Cardiac septum (tissue), 1 donor: Measurements from ENCODE around the gene DLX2. TPM values are rescaled to one million over a fixed set of nuclear protein-coding genes. Genes with fewer than 3 reads are reported as not detected.
"Not testable (repeated sequence)": the region's sequence is repeated elsewhere in the genome, so short reads cannot be mapped to it uniquely, and the experiment has no call there.

Experiments
- DNase-seq: peaks from one replicate; pipeline ENCODE4 v3.0.0-alpha.2; 2020; ENCODE audit warnings: low spot score
- intact Hi-C: fragments of 100-400 bp; cut with DNase I; formaldehyde crosslinking; loops from one replicate; pipeline ENCODE4 v1.14.0; 2022
- total RNA-seq: library from RNA; stranded (reverse); fragmentation: NEBNext Ultra II Directional; extraction: Animal tissue kit (Norgen Biotek cat#: 25700); gene quantifications from one replicate; pipeline ENCODE4 v1.2.1, GENCODE V29; 2021
- donor health status: DM: no; HTN: no; CAD: no.

The DLX2 gene
- total RNA-seq, 1 donor from 2014 or later: not detected

DNA sequence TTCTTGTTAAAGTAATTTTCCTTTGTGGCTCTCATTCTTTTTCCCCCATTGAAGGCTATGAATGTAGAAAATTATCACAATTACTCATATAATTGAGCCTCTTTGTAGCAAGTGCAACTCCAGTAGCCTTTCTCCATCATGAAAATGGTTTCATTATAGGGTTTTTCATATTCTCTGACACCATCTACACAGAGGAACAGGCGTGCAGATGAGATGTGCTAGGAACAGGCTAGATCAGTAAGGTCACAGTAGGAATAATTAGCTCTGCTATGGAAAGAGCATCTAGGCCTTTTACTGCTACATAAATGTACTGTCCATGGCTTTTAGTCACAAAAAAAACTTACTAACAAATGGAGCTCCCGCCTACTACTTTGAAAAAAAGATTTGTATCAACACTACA lies 30.0 kb downstream of the DLX2 start:
- intact Hi-C loops: no loop called here
- no peak for DNase-seq

DNA sequence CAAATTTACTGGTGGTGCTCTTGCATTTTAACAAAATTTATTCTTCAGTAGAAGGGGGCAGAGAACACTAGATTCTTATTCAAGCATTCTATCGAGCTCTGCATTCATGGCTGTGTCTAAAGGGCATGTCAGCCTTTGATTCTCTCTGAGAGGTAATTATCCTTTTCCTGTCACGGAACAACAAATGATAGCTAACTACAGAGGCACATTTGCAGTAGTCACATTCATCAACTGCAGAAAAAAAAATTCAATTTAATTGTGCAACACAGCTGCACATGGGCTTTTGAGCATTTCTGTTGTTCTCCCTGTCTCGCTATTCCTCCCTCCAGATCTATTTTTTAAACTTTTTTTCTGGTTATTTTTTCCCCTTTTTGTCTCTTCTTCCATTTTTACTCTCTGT lies 30.4 kb downstream of the DLX2 start:
- intact Hi-C loops: no loop called here
- DNase-seq: no peak

DNA sequence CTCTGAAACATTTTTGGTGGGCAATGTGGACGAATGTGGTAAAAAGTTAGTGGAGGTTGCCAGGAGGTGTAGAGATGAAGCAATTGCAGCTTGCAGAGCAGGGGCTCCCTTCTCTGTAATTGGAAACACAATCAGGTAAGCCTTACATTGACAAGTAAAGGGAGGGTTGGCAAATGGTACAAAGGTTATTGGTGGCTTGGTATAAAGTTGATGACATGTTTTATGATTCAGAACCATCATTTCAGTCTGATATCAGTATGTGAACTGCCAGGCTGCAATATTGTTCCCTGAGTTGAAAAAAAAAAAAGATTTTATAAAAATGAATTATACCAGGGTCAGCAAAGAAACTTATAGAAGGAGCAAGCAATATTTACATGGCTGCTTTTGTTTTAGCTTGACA lies 31.8 kb downstream of the DLX2 start:
- DNase-seq: no peak

DNA sequence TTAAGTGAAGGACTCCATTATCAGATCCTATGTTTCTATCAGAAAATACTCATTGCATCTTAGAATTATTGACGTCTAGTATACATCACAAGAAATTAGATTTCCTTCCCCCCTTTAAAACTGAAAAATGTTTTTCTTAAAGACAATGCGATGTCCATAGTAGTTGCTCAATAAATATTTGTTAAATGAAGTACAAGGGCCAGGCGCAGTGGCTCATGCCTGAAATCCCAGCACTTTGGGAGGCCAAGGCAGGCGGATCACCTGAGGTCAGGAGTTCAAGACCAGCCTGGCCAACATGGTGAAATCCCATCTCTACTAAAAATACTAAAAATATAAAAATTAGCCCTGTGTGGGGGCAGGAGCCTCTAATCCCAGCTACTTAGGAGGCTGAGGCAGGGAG lies 34.8 kb downstream of the DLX2 start:
- DNase-seq, intact Hi-C loops: not testable (repeated sequence)

More for the DNA sequence above, 31.8 kb downstream of the DLX2 start:
- intact Hi-C loops: no loop called here

DNA sequence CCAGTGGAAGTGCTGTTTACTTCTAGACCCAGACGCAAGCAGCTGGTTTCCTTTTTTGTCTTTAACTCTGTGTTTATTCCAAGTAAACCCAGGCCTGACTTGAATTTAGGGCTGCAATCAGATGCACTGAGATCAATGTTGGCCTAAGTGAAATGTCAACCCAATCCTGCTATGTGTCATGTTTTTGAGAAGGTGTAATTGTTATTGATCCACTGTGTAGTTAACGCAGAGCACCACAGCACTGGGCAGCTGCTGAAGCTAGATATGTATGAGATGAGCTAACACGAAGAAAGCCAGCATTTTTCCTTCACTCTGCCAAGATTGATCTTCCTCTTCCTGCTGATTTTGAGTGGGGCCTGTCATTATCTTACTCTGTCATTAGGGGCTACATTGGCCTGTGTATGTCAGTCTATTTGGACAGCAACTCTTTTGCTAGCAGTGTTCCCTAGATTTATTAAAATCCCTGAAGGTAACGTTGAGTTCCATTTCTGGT lies 36.3 kb downstream of the DLX2 start:
- intact Hi-C loops: no loop called here
- DNase-seq: no peak

DNA sequence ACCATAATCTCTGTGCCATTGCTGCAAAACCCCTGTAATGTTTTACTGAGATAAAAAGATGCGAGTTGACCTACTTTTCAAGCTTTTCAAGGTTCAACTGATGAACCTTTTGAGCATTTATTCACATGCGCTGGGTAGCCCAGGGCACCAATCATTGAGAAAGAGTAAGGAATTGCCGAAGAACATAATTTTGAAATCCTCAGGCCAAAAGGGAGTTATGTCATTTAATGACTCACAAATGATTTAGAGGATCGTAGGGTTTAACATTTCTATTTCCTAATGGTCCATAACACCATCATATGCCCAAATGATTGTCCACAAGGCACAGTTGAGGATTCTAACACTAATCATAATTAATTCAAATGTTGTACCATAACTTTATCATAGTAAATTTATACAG lies 37.6 kb downstream of the DLX2 start:
- intact Hi-C loops: no loop called here
- DNase-seq: no peak

DNA sequence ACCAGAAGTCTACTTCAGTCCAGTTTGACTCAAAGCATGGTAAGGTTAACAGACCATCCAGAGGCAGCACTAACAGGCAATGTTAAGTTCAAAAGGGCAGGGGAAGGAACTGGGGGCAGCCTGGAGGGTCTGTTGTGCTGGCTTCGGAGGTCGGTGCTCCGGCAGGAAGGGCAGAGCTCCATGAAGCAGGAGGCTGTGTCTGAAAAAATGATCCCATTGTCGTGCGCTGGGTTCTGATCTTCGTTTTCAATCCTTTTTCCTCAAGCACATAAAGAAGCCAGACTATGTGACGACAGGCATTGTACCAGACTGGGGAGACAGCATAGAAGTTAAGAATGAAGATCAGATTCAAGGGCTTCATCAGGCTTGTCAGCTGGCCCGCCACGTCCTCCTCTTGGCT lies 39.3 kb downstream of the DLX2 start:
- intact Hi-C loops: no loop called here
- no peak for DNase-seq

DNA sequence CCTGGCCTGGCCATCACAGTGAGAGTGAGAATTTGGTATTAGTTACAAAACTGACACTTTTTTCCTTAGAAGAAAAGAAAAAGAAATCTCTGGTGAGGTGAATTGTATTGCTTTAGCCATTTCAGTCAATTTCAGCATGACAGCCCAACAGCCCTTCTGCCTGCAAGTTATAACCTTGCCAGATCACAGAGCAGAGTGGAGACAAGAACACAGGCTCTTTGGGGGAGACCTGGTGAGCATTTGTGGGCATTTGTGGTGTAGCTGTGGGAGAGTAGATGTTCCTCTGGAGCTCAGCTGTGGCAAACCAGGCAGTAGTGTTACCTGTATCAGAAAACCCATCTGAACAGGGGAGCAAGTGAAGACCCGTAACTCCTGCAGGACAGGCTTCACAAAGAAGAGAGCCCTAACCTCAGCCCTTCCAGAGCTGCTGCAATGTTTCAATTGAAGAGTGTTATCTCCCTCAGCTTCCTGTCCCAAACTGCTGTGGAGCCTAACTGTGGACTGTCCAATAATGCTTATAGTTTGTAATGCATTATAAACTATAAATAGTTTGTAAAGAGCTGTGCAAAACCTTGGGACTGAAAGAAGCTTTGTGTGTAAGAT lies 40.2 kb downstream of the DLX2 start:
- intact Hi-C loops: no loop called here
- no peak for DNase-seq

DNA sequence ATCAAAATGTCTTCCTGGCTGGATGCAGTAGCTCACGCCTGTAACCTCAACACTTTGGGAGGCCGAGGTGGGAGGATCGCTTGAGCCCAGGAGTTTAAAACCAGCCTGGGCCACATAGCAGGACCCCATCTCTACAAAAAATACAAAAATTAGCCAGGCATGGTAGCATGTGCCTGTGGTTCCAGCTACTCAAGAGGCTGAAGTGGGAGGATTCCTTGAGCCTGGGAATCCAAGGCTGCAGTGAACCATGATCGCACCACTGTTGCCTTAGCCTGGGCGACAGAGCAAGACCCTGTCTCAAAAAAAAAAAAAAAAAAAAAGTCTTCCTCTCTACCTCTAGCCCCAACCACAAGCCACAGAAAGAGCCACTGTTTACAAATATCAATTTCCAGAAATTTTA lies 42.6 kb downstream of the DLX2 start:
- intact Hi-C loops, DNase-seq: not testable (repeated sequence)

DNA sequence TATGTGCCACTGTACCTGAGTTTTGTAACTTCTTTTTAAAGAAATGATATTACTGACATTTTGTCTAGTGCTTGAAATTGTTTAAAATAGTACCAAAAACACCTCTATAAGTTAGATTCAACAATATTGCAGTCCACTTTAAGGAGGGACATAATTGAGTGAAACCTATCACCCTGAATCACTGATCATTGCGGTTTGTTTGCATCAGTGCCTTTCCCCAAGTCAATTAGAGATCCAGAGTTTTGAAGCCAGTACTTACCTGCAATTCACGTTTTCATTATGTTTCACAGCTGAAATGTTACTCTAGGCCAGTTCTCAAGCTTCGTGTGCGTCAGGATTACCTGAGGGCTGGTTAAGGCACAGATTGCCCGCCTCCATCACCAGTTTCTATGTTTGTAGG lies 44.0 kb downstream of the DLX2 start:
- no peak for DNase-seq
- intact Hi-C loops: no loop called here

DNA sequence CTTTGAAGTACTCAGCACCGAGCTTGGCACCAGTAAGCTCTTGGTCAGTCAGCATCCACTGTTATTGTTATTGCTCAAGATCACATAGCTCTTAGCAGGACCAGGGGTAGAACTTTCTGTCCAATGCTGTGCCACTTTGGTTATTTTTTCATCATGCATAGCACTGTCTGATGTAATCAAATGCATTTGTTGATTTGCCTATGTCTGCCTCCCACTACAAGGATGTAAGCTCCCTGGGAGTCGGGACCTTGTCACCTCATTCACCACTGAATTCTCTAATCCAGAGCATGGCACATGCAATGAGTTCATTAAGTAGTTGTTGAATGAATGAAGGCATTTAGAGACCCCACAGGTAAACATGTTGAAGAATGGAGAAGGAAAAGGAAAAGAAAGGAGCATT lies 46.4 kb downstream of the DLX2 start:
- intact Hi-C loops: no loop called here
- DNase-seq: no peak

DNA sequence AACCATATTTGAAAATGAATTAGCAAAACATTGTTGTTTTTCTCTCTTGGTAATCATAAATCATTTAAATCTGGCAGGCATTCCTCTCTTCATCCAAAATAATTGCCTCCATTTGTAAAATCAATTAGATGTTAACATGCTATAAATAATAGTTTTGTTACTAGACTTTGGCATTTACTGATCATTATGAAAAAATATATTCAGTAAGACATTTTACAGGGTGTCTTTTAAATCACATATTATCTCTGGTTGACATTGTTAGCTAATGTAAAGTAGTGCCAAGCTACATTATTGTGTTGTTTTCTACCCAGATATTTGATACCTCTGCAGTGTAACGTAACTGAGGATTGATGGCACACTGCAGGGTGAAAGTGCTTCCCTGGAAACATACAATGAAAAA lies 49.2 kb downstream of the DLX2 start:
- no peak for DNase-seq
- intact Hi-C loops: no loop called here

DNA sequence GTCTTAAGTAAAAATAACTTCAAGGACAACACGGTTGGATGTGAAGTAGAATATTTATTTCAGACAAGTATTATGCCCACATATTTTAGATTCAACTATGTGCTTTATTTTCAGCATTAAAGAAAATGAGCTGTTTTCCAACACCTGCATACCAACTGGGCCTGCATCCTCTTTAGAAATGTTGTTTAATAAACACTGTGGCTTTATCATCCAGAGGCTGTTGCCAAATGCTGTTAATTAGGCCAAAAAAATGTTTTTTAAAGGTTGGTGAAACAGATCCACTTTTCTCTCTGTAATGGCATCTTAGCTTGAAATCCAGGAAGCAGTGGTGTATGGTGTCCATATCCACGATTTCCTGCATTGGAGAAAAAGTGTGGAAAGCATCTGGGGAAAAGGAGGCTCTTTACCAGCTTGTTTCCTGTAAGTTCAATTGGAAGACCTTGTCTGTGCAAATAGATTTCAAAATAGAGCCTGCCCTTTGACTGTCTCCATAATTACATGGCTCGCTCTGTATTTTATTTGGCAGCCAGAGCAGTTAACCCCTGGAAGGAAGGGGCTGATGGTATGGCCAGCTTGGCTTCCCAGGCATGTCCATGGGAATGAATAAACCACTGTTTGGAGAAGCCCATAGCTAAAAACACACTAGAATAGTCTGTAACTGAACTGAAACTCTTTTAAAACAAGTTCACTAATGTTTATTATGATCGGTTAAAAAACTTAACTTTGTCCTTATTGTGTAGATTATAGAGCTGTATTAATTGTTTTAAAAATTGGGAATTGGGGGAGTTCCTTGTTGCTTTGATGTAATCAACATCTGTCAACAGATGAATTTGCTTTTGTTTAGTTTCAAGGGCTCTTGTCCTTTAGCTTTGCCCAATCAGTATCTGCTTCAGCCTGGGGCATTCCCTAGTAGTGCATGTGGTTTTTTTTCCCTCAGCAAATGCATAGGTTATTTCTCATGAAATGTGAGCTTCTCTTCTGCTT lies 50.4 kb downstream of the DLX2 start:
- intact Hi-C loops: no loop called here

DNA sequence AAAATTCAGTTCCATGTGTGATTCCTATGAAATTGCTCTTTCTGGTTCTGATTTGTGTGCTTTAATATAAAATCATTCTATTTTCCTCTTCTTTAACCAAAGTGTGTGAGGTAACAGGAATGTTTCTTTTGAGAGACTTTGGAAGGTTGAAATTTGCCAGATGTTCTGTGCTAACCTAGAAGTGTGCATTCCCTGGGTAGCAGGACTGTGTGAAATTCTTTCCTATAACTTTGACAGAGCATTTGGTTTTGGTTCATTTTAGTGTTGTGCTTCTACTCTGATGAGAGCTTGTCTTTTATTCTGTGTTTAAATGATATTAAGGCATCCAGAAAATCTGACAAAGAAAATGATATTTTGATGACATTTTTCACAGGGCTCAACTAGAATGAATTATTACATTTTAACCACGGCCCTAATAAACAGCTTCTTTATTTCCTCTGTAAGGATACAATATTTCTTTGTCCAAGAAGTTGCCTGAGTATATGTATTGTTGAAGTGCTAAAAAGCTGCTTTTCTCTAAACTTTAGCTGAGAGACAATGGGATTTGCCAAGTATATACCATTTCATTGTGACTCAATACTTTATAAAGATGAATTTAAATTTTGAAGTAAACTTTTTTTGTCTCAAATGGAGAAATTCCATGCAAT lies 52.1 kb downstream of the DLX2 start:
- intact Hi-C loops: no loop called here
- DNase-seq: no peak

More for the DNA sequence above, 50.4 kb downstream of the DLX2 start:
- no peak for DNase-seq

DNA sequence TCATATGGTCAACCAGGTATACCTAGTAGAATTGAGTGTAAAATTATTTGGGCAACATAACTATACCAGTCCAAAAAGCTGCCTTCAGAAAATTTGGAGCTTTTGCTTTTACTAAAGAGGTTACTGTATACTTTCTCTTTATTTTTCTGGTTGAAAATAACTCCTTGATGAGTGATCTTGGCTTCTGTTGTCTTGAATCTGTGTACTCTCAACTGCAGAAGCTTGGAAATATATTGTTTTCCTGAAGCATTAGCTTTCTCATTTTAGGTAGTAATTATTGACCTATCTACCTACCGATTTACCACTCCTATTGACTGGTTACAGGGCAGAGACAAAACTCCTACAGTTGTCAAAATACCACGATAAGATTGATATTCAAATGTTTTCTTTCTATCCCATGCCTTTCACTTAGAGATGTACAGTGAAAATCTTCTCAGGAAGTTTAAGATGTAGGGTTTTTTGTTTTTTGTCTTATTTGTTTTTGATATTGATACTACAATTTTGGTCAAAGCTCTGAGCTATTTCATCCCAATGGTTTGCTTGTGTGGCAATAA lies 53.1 kb downstream of the DLX2 start:
- DNase-seq: no peak
- intact Hi-C loops: no loop called here

Other genes starting within 250 kb of the DLX2 start
- 91.2 TPM for gene SLC25A12, start 208.7 kb downstream of the DLX2 start, total RNA-seq
- 32.7 TPM for gene HAT1, start 180.4 kb downstream of the DLX2 start, total RNA-seq
- 4.0 TPM for gene METAP1D, start 102.9 kb downstream of the DLX2 start, total RNA-seq
- gene DLX1, start 17.4 kb downstream of the DLX2 start, total RNA-seq: not detected